Heart left ventricle (tissue), 16 donors: ENCODE results near the gene SLC12A3. TPM values are rescaled to one million over a fixed set of nuclear protein-coding genes. Genes with fewer than 3 reads are reported as not detected.

Experiments
- ATAC-seq, 4 donors: fragments of 200-7000 bp; cut with Tn5 transposase; one replicate each; pipeline ENCODE4 v1.9.1; 2020 to 2022; ENCODE audit warnings: moderate library complexity in 4 of 4, mild to moderate bottlenecking in 3 of 4, moderate number of reproducible peaks in 1 of 4
- DNase-seq, 5 donors: peaks; one replicate each; pipeline ENCODE4 v3.0.0-alpha.2; 2020
- H3K27ac ChIP-seq, 12 donors: fragments of 200-600 bp; sonication (generic) in 4 of 12; one replicate each; pipeline versions ENCODE4 v1.5.0 to v1.8.0; 2016 to 2022; ENCODE audit warnings: mild to moderate bottlenecking in 2 of 12
- H3K27me3 ChIP-seq, 9 donors: fragments of 200-600 bp; sonication (generic) in 2 of 9; one replicate each; pipeline versions ENCODE4 v1.5.1 to v1.8.0; 2016 to 2022; ENCODE audit warnings: mild to moderate bottlenecking in 3 of 9
- H3K36me3 ChIP-seq, 9 donors: fragments of 200-600 bp; sonication (generic) in 2 of 9; one replicate each; pipeline versions ENCODE4 v1.5.0 to v1.8.0; 2018 to 2022; ENCODE audit warnings: mild to moderate bottlenecking in 2 of 9
- H3K4me1 ChIP-seq, 12 donors: fragments of 200-600 bp; sonication (generic) in 4 of 12; one replicate each; pipeline versions ENCODE4 v1.5.0 to v1.8.0; 2016 to 2022; ENCODE audit warnings: mild to moderate bottlenecking in 3 of 12
- H3K4me3 ChIP-seq, 12 donors: fragments of 200-600 bp; sonication (generic) in 4 of 12; one replicate each; pipeline versions ENCODE4 v1.5.0 to v1.8.0; 2017 to 2022; ENCODE audit warnings: mild to moderate bottlenecking in 9 of 12, moderate library complexity in 4 of 12
- H3K9me3 ChIP-seq, 12 donors: fragments of 200-600 bp; sonication (generic) in 4 of 12; one replicate each; pipeline versions ENCODE4 v1.5.0 to v1.8.0; 2016 to 2022; ENCODE audit warnings: mild to moderate bottlenecking in 1 of 12
- POLR2A ChIP-seq, 2 donors: fragments of 450-650 bp; IDR thresholded peaks; one replicate each; pipeline ENCODE4 v1.6.1; 2017; ENCODE audit warnings: antibody characterized with exemption in 2 of 2, mild to moderate bottlenecking in 2 of 2, moderate library complexity in 2 of 2
- WGBS, 4 donors: extraction: QIAGEN DNeasy Blood & Tissue Kit in 2 of 4; methylation state at CpG; one replicate each; pipeline versions ENCODE4 v1.1.5 to v1.1.7; 2013 to 2018; 5-methylcytosine and 5-hydroxymethylcytosine counted together
- intact Hi-C, 10 donors: fragments of 100-400 bp; cut with DNase I; formaldehyde crosslinking; loops; one replicate each; pipeline versions ENCODE4 v1.11.1 to v1.14.2; 2022
- polyA plus RNA-seq, 2 donors: library from polyadenylated mRNA; stranded (reverse); fragments of 200-250 nt; gene quantifications; one replicate each; pipeline ENCODE4 v1.2.3, GENCODE V29; 2013
- total RNA-seq, 9 donors: library from RNA; depleted of rRNA in 2 of 9; stranded (reverse); fragments of >200 nt in 2 of 9; fragmentation: NEBNext Ultra II Directional in 3 of 9; extraction: Animal tissue kit (Norgen Biotek cat#: 25700) in 3 of 9; gene quantifications; one replicate each; pipeline versions ENCODE4 v1.1.0 to v1.2.4, GENCODE V29; 2016 to 2023
- TF ChIP-seq, protein P1 (sequence below), 12 donors: fragments of 200-600 bp; sonication (generic) in 4 of 12; IDR thresholded peaks; one replicate each; pipeline versions ENCODE4 v1.5.0 to v1.8.0; 2018 to 2022; ENCODE audit warnings: antibody characterized with exemption in 12 of 12, mild to moderate bottlenecking in 5 of 12
- donor health status: ischemic (EF 13 %, LVEDD 7.1; RV severe dilation, severe dysfunction).
- donor health status: healthy with polysubstance abuse.
- donor health status: DM: no; HTN: yes; CAD: no.
- donor health status: DM: no; HTN: no; CAD: no.
- donor health status: ischemic (EF 25% LVEDD 6.9; RV normal size, moderate dysfunction).
- donor health status: ischemic (EF 25% LVEDD 5.7; RV mildly dilated, moderate dysfunction).
- donor health status: healthy.
- donor health status: DM: yes; HTN: yes; CAD: no.
- donor health status: ischemic (EF 35%, LVEDD 5.7; RV mildly dilated, moderate dysfunction).
- donor health status: nonischemic (EF 11% LVEDD 7.7; RV severe dilation, severe dysfunction).
- donor health status: DM: yes; HTN: yes; CAD: no.
- donor health status: PGD.
- donor health status: ischemic (EF 29% LVEDD 5.4; RV normal size, mild dysfunction).
- donor health status: nonischemic (EF 23%, LVEDD 6.1; RV moderate dilation, normal function).

The SLC12A3 gene
- total and polyA plus RNA-seq, 11 donors, result 0.08 TPM; not detected in 10

DNA sequence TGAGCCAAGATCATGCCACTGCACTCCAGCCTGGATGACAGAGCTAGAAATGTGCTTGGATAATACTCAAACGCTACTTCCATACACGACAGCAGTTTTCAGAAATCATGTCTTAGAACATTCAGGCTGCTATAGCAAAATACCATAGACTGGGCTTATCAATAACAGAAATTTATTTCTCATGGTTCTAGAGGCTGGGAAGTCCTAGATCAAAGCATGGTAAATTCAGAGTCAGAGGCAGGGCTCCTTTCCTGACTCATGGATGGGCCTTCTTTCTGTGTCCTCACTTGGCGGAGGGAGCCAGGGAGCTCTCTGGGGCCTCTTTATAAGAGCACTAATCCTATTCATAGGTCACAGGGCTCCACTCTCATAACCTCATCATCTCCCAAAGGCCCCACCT lies 42.4 kb downstream of the SLC12A3 start:
- DNase-seq (no peak), ATAC-seq (no peak)
- TF ChIP-seq, protein P1, sequence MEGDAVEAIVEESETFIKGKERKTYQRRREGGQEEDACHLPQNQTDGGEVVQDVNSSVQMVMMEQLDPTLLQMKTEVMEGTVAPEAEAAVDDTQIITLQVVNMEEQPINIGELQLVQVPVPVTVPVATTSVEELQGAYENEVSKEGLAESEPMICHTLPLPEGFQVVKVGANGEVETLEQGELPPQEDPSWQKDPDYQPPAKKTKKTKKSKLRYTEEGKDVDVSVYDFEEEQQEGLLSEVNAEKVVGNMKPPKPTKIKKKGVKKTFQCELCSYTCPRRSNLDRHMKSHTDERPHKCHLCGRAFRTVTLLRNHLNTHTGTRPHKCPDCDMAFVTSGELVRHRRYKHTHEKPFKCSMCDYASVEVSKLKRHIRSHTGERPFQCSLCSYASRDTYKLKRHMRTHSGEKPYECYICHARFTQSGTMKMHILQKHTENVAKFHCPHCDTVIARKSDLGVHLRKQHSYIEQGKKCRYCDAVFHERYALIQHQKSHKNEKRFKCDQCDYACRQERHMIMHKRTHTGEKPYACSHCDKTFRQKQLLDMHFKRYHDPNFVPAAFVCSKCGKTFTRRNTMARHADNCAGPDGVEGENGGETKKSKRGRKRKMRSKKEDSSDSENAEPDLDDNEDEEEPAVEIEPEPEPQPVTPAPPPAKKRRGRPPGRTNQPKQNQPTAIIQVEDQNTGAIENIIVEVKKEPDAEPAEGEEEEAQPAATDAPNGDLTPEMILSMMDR (IDR thresholded peaks at IDR 0.05), result no peak
- no peak for TF ChIP-seq POLR2A (IDR thresholded peaks at IDR 0.05)
- peaks cover 0 to 28% (median 16%) of the 10 kb centered on the region in 12 donors for H3K4me1 ChIP-seq
- WGBS, 4 donors, result 95 to 100% (median 97%) methylated on average over 3 of the region's 3 CpGs
- H3K36me3 ChIP-seq, result no peaks in the 10 kb centered on the region
- H3K9me3 ChIP-seq, result peaks cover 0 to 4% (median 0%) of the 10 kb centered on the region in 12 donors
- no peaks in the 10 kb centered on the region for H3K27me3 ChIP-seq
- H3K4me3 ChIP-seq, result no peak overlapping the region
- intact Hi-C loops, result no loop called here
- H3K27ac ChIP-seq, result no peak overlapping the region

DNA sequence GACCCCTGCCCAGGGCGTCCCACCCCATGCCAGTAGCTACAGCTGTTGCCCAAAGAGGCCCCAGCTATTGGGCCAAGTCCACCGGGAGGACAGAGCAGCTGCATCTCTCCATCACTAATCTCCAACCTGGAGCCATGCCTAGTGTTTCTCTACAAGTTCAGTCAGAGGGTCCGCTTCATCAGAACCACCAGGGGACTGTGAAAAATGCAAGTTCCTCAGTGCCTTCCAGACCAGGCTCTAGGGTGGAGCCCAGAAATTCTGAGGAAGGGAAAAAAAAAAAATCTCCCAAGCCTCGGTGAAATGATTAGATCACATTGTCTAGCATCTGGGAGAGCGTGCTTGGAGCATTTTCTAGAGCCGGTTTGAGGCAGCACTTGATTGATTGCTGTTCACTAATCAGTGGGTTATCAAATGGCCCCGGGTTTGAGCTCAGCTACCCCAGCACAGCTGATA lies 44.5 kb downstream of the SLC12A3 start:
- WGBS, 4 donors, result 62 to 73% (median 69%) methylated on average over 7 of the region's 7 CpGs
- intact Hi-C loops, result no loop called here
- Histone ChIP-seq H3K4me1 (peaks cover 0 to 43% (median 19%) of the 10 kb centered on the region in 12 donors), H3K9me3 (peaks cover 0 to 4% (median 0%) of the 10 kb centered on the region in 12 donors), H3K4me3 (no peak overlapping the region), H3K27ac (peak overlapping the region in 6 of 12 donors; percentile 41 to 85 (median 74)), H3K27me3 (no peaks in the 10 kb centered on the region), H3K36me3 (no peaks in the 10 kb centered on the region)
- no peak for TF ChIP-seq POLR2A (IDR thresholded peaks at IDR 0.05)
- TF ChIP-seq, protein P1 (IDR thresholded peaks at IDR 0.05), result no peak
- no peak for DNase-seq
- no peak for ATAC-seq

DNA sequence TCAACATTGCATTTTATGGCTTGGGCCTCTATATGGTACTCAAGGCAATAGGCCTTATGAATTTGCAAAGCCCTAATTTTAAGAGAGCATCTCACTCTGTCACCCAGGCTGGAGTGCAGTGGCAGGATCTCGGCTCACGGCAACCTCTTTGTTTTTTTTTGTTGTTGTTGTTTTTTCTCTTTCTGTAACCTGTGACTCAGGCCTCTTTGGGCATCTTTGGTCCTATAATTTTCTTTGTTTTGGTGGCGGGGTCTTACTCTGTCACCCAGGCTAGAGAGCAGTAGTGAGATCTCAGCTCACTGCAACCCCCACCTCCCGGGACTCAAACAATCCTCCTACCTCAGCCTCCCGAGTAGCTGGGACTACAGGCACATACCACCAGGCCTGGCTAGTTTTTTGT lies 45.1 kb downstream of the SLC12A3 start:
- ATAC-seq, result no peak
- peak overlapping the region in 10 of 12 donors; percentile 10 to 85 (median 58) for H3K27ac ChIP-seq

More for the DNA sequence above, 45.1 kb downstream of the SLC12A3 start:
- Histone ChIP-seq H3K4me3 (no peak overlapping the region), H3K4me1 (peaks cover 0 to 48% (median 21%) of the 10 kb centered on the region in 12 donors), H3K27me3 (no peaks in the 10 kb centered on the region), H3K9me3 (peaks cover 0 to 4% (median 0%) of the 10 kb centered on the region in 12 donors), H3K36me3 (no peaks in the 10 kb centered on the region)
- TF ChIP-seq POLR2A (IDR thresholded peaks at IDR 0.05), result no peak
- TF ChIP-seq, protein P1 (IDR thresholded peaks at IDR 0.05), result no peak
- intact Hi-C loops, result loop anchor here in 3 of 10 donors (2.0 to 5.0 kb wide), 2 partner anchors 21 to 43 kb away; partner anchors contain the start of gene SLC12A3 (in 2 of the 3)
- WGBS, 4 donors, result 84 to 92% (median 89%) methylated on average over 5 of the region's 5 CpGs
- no peak for DNase-seq
